HG03565 (cell line): ENCODE measurements around the gene RPS23.
A peak's percentile ranks its signal among the peaks of the same experiment; 100 is the strongest.

Source experiments
- ATAC-seq: cut with Tn5 transposase; IDR thresholded peaks from one replicate; pipeline ENCODE4 v1.9.1; 2021; ENCODE audit warnings: mild to moderate bottlenecking, moderate library complexity; ENCODE audit not compliant: unreplicated experiment

RPS23 gene

GRCh38 chr5:82277987-82278710 is at the start of gene RPS23:
Gene RPS23 (minus strand): TSS chr5:82278354. CDS start chr5:82278323, 31 bp downstream.
- peak; percentile 91 for ATAC-seq

- no peak for ATAC-seq
Observed at GRCh38 chr5:82327941-82328340, 49.8 kb upstream of the RPS23 start.

- ATAC-seq: no peak
Observed at GRCh38 chr5:82325996-82326395, 47.8 kb upstream of the RPS23 start.

- ATAC-seq: no peak
Observed at GRCh38 chr5:82325155-82325554, 47.0 kb upstream of the RPS23 start.

DNA sequence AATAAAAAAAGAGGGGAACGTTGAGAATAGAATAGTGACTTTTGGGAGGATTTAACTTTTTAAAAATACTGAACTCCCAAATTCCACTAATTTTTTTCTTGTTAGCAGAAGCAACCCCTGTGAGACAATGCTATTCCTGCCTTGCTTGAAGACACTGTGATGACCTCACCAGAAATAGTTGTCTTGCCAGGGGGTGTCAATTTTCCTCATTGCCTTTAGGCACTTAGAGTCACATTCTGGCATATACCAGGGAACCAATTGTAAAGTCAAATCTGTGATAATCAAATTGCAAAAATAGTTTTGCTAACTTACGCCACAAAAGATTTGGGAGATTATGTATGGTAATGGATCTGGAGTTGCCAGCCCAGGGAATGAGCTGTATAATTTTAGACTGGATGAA is 42.8 kb upstream of the RPS23 start:
- no peak for ATAC-seq

- no peak for ATAC-seq
Observed at GRCh38 chr5:82319651-82320376, 41.7 kb upstream of the RPS23 start.

DNA sequence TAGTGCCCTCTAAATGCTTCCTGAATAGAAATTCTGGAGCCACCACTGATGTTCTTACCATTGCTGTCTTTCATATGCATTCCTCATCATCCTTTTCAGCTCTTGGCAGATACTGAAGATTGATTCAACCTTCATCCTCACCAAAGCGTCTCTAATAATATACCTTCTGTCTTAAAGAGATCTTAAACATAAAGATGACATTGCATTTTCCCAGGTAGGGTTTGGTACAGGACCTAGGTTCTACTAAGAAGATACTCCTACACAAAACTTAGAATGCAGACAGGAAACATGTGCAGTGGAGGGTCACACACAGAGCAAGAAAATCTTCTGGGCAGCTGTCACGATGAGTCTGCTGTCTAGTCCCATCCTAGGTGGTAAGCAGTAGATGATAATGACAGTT is 41.0 kb upstream of the RPS23 start:
- ATAC-seq: no peak

- no peak for ATAC-seq
Observed at GRCh38 chr5:82314964-82315758, 37.0 kb upstream of the RPS23 start.

- no peak for ATAC-seq
Observed at GRCh38 chr5:82313016-82313415, 34.9 kb upstream of the RPS23 start.

DNA sequence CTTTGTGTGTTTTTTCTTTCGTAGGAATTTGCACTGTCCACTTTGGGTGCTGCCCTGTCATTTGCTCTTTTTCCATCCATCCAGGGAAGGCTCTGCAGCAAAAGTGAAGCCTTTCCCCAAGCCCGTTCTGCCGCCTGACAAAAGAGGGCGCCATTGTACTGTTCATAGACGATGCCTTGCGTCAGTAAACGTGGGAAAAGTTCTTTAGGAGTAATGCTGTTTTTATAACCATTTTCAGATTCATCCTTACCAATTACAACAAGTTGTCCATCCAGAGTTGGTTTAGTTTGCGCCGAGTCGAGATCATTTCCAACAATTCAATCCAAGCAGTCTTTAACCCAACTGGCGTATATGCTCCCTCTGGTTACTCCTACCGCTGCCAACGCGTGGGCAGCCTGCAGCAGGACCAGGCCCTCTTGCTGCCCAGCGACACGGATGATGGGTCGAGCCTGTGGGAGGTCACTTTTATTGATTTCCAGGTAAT is 34.3 kb upstream of the RPS23 start:
- no peak for ATAC-seq

- ATAC-seq: no peak
Observed at GRCh38 chr5:82309091-82309531, 31.0 kb upstream of the RPS23 start.

DNA sequence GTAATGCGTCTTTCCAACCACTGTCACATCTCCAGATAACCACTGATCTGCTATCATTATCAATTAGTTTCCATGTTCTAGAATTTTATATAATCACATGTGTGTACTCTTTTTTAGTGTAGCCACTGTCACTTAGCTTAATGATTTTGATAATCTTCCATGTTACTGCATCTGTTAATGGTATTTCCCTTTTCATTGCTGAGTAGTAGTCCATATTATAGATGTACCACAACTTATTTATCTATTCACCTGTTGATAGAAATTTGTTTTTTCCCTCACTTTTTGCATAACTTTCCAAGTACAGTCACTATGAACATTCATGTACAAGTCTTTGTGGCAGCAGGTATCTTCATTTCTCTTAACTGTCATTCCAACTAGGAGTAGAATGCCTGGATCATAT is 30.3 kb upstream of the RPS23 start:
- ATAC-seq: no peak

DNA sequence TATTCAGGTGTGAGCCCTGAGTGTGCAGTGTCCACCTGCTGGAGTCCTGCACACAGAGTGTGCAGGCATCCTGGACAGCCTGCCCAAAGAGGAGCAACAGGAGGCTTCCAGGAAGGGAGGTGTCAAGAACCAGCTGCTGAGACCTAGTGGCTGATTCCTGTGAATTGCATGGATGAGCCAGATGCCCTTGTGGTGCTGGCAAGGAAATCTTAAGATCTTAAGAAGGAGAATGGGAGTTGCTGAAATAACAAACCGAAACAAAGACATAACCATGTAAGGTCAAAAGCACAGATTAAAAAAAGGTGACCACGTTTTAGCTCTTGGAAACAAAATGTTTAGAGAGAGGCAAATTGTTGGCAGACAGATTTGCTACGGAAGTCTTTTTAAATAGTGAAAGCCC is 29.3 kb upstream of the RPS23 start:
- no peak for ATAC-seq

DNA sequence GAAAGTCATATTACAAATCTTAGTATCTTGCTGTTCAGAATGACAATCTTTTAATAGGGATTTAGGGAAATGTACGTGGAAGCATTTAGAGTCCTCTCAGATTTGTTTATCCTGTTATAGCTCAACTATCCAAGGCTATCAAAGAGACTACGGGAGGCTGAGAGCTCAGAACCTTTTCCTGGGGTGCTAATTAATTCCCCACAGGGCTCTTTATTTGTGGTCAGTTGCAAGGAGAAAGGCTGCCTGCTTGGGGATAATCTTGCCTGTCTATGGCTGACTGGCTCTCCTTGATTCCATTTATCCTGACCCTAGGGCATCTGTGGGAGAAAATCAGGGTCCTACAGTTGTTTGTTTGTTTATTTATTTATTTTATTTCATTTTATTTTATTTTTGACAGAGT is 28.0 kb upstream of the RPS23 start:
- ATAC-seq: no peak

GRCh38 chr5:82301190-82301589 is 23.0 kb upstream of the RPS23 start:
- ATAC-seq: no peak

- no peak for ATAC-seq
Observed at GRCh38 chr5:82298668-82299067, 20.5 kb upstream of the RPS23 start.

- no peak for ATAC-seq
Observed at GRCh38 chr5:82297711-82298110, 19.6 kb upstream of the RPS23 start.

- no peak for ATAC-seq
Observed at GRCh38 chr5:82296929-82297328, 18.8 kb upstream of the RPS23 start.

GRCh38 chr5:82295959-82296531 is 17.9 kb upstream of the RPS23 start:
- ATAC-seq: peak; percentile 43

GRCh38 chr5:82295144-82295543 is 17.0 kb upstream of the RPS23 start:
- ATAC-seq: no peak

- no peak for ATAC-seq
Observed at GRCh38 chr5:82291420-82291819, 13.3 kb upstream of the RPS23 start.
